Loucy (cell line): ENCODE results near the gene PRDM7.

Source experiments
- H2AFZ ChIP-seq: fragments of 200-600 bp; sonication (generic); 2 replicates; pipeline ENCODE4 v1.6.0; 2016; ENCODE audit warnings: antibody characterized with exemption, mild to moderate bottlenecking, low read length, moderate library complexity
- H3F3A ChIP-seq: fragments of 200-600 bp; 2 replicates; pipeline ENCODE4 v1.6.0; 2016; ENCODE audit warnings: antibody characterized with exemption, low read depth, mild to moderate bottlenecking
- H3K27me3 ChIP-seq: fragments of 200-600 bp; sonication (generic); 2 replicates; pipeline ENCODE4 v1.6.1; 2014; ENCODE audit warnings: low read length, mild to moderate bottlenecking; ENCODE audit not compliant: insufficient read depth, poor library complexity, severe bottlenecking
- H3K36me3 ChIP-seq: fragments of 200-600 bp; sonication (generic); 2 replicates; pipeline ENCODE4 v1.6.1; 2016; ENCODE audit warnings: low read length; ENCODE audit not compliant: insufficient read depth
- H3K4me1 ChIP-seq: fragments of 200-600 bp; sonication (generic); 2 replicates; pipeline ENCODE4 v1.5.1; 2014; ENCODE audit warnings: low read length, mild to moderate bottlenecking; ENCODE audit not compliant: insufficient read depth, poor library complexity, severe bottlenecking
- H3K4me2 ChIP-seq: fragments of 200-600 bp; sonication (generic); 2 replicates; pipeline ENCODE4 v1.6.0; 2014; ENCODE audit warnings: antibody characterized with exemption, low read length, low read depth, mild to moderate bottlenecking; ENCODE audit not compliant: poor library complexity, severe bottlenecking
- H3K4me3 ChIP-seq: fragments of 200-600 bp; sonication (generic); 2 replicates; pipeline ENCODE4 v1.5.1; 2014; ENCODE audit warnings: low read length, mild to moderate bottlenecking, mixed read lengths; ENCODE audit not compliant: poor library complexity, severe bottlenecking
- H3K79me2 ChIP-seq: fragments of 200-600 bp; sonication (generic); 2 replicates; pipeline ENCODE4 v1.6.1; 2014; ENCODE audit warnings: low read length; ENCODE audit not compliant: insufficient read depth
- H3K9ac ChIP-seq: fragments of 200-600 bp; sonication (generic); 2 replicates; pipeline ENCODE4 v1.6.0; 2014; ENCODE audit warnings: mild to moderate bottlenecking, low read depth, low read length, moderate library complexity; ENCODE audit not compliant: poor library complexity, severe bottlenecking
- H3K9me2 ChIP-seq: fragments of 200-600 bp; sonication (generic); replicated peaks from 2 replicates; pipeline ENCODE4 v1.6.1; 2016; ENCODE audit warnings: low read depth, low read length, mixed read lengths
- H3K9me3 ChIP-seq: fragments of 200-600 bp; sonication (generic); 2 replicates; pipeline ENCODE4 v1.6.1; 2014; ENCODE audit warnings: mild to moderate bottlenecking, antibody characterized with exemption, low read length, low read depth; ENCODE audit not compliant: insufficient read depth
- H4K20me1 ChIP-seq: fragments of 200-600 bp; sonication (generic); 2 replicates; pipeline ENCODE4 v1.6.0; 2014; ENCODE audit warnings: antibody characterized with exemption, low read length, mild to moderate bottlenecking; ENCODE audit not compliant: insufficient read depth, poor library complexity, severe bottlenecking
- CTCF ChIP-seq: fragments of 200-600 bp; sonication (generic); conservative IDR thresholded peaks from 2 replicates; pipeline ENCODE4 v1.5.1; 2014; ENCODE audit warnings: mild to moderate bottlenecking, antibody characterized with exemption, low read length
- EZH2phosphoT487 ChIP-seq: fragments of 200-600 bp; IDR thresholded peaks from 2 replicates; pipeline ENCODE4 v1.6.1; 2018; ENCODE audit warnings: antibody characterized with exemption, mild to moderate bottlenecking, moderate library complexity, borderline replicate concordance

PRDM7 gene

DNA sequence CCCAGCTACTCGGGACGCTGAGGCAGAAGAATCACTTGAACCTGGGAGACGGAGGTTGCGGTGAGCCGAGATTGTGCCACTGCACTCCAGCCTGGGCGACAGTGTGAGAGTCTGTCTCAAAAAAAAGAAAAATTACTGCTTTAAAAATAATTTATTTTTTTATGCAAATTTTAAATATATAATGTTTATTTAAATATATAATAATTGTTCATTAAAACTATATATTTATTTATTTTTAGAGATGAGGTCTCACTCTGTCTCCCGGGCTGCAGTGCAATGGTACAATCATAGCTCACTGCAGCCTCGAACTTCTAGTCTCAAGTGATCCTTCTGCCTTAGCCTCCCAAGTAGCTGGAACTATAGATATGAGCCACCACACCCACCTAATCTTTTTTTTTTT lies 42.6 kb downstream of the PRDM7 start:
- H3K9me3 ChIP-seq, result no peaks in the 10 kb centered on the region
- no peak overlapping the region for H2AFZ ChIP-seq
- no peaks in the 10 kb centered on the region for H3F3A ChIP-seq
- no peaks in the 10 kb centered on the region for H3K4me1 ChIP-seq
- H3K27me3 ChIP-seq, result no peaks in the 10 kb centered on the region
- H3K9me2 ChIP-seq, result no peaks in the 10 kb centered on the region
- no peaks in the 10 kb centered on the region for H3K79me2 ChIP-seq
- no peaks in the 10 kb centered on the region for H4K20me1 ChIP-seq
- no peak overlapping the region for H3K9ac ChIP-seq
- no peak overlapping the region for H3K4me3 ChIP-seq
- no peaks in the 10 kb centered on the region for H3K36me3 ChIP-seq
- H3K4me2 ChIP-seq, result no peak overlapping the region
- TF ChIP-seq CTCF (no peak), EZH2phosphoT487 (no peak)

DNA sequence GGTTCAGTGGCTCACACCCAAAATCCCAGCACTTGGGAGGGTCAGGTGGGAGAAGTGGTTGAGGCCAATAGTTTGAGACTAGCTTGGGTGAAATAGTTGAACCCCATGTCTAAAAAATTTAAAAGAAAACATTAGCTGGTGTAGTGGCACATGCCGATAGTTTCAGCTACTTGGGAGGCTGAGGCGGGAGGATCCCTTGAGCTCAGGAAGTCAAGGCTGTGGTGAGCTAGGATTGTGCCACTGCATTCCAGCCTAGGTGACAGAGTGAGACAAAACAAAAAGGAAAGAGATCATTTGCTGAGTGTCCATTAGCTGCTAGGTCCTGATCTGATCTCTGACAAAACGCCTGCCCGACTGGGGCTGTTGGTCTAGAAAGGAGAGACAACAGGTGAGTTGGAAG lies 43.7 kb downstream of the PRDM7 start:
- no peaks in the 10 kb centered on the region for H3K4me1 ChIP-seq

DNA sequence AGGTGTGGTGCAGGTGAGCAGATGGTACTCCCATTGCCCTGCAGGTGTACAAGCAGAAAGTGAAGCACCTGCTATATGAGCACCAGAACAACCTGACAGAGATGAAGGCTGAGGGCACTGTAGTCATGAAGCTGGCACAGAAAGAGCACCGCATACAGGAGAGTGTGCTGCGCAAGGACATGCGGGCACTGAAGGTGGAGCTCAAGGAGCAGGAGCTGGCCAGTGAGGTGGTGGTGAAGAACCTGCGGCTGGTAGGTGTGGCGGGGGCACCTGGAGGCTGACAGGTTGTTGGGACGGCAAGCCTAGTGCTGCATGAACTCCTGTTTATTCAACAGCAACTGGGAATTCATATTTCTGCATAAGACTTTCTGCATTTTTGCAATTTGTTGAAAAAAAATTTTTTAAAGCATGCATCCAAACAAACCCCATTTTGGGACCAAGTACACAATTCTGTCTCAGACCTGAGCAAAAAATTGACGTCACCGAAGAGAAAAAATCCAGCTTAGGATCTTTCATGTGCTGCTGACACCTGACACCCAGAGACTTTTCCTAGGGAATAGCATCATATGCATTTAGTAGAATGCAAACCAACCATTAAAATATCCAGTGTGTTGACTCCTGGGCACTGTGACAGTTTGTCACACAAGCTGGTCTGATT lies 44.3 kb downstream of the PRDM7 start:
- Histone ChIP-seq H3K79me2 (no peaks in the 10 kb centered on the region), H3F3A (no peaks in the 10 kb centered on the region), H4K20me1 (no peaks in the 10 kb centered on the region), H3K9me2 (no peaks in the 10 kb centered on the region), H3K9me3 (no peaks in the 10 kb centered on the region), H2AFZ (no peak overlapping the region), H3K4me3 (no peak overlapping the region), H3K4me1 (no peaks in the 10 kb centered on the region), H3K36me3 (no peaks in the 10 kb centered on the region), H3K4me2 (no peak overlapping the region), H3K27me3 (no peaks in the 10 kb centered on the region), H3K9ac (no peak overlapping the region)
- TF ChIP-seq CTCF, result no peak
- TF ChIP-seq EZH2phosphoT487, result no peak

More for the DNA sequence above, 43.7 kb downstream of the PRDM7 start:
- no peaks in the 10 kb centered on the region for H3K36me3 ChIP-seq
- H3K27me3 ChIP-seq, result no peaks in the 10 kb centered on the region
- TF ChIP-seq CTCF (no peak), EZH2phosphoT487 (no peak)
- H3K4me3 ChIP-seq, result no peak overlapping the region
- H3K9ac ChIP-seq, result no peak overlapping the region
- no peaks in the 10 kb centered on the region for H3K79me2 ChIP-seq
- no peaks in the 10 kb centered on the region for H4K20me1 ChIP-seq
- H2AFZ ChIP-seq, result no peak overlapping the region
- no peaks in the 10 kb centered on the region for H3K9me2 ChIP-seq
- H3F3A ChIP-seq, result no peaks in the 10 kb centered on the region
- no peaks in the 10 kb centered on the region for H3K9me3 ChIP-seq
- no peak overlapping the region for H3K4me2 ChIP-seq
